Hepatocyte (in vitro differentiated cells): ENCODE measurements around the gene THEM5. TPM values are rescaled to one million over a fixed set of nuclear protein-coding genes. Genes with fewer than 3 reads are reported as not detected.

ENCODE experiments used
- DNase-seq: peaks from one replicate; pipeline ENCODE4 v3.0.0-alpha.2; 2016; ENCODE audit warnings: low spot score
- H2AFZ ChIP-seq: fragments of 200-600 bp; sonication (generic); 2 replicates; pipeline ENCODE4 v1.6.0; 2016; ENCODE audit warnings: antibody characterized with exemption, mild to moderate bottlenecking
- H3K27ac ChIP-seq: fragments of 200-600 bp; sonication (generic); 2 replicates; pipeline ENCODE4 v1.5.1; 2016; ENCODE audit warnings: mild to moderate bottlenecking
- H3K27me3 ChIP-seq: fragments of 200-600 bp; sonication (generic); 2 replicates; pipeline ENCODE4 v1.6.1; 2016
- H3K36me3 ChIP-seq: fragments of 200-600 bp; sonication (generic); replicated peaks from 2 replicates; pipeline ENCODE4 v1.5.1; 2016; ENCODE audit warnings: low read depth; ENCODE audit not compliant: insufficient read depth
- H3K4me1 ChIP-seq: fragments of 200-600 bp; sonication (generic); 2 replicates; pipeline ENCODE4 v1.5.1; 2016; ENCODE audit warnings: mild to moderate bottlenecking, moderate library complexity; ENCODE audit not compliant: insufficient read depth
- H3K4me2 ChIP-seq: fragments of 200-600 bp; sonication (generic); 2 replicates; pipeline ENCODE4 v1.6.0; 2016
- H3K4me3 ChIP-seq: fragments of 200-600 bp; sonication (generic); 2 replicates; pipeline ENCODE4 v1.5.1; 2016; ENCODE audit warnings: mild to moderate bottlenecking
- H3K79me2 ChIP-seq: fragments of 200-600 bp; sonication (generic); 2 replicates; pipeline ENCODE4 v1.6.0; 2017; ENCODE audit warnings: mild to moderate bottlenecking
- H3K9me2 ChIP-seq: fragments of 200-600 bp; sonication (generic); replicated peaks from 2 replicates; pipeline ENCODE4 v1.6.0; 2017; ENCODE audit warnings: mild to moderate bottlenecking; ENCODE audit not compliant: insufficient read depth
- H3K9me3 ChIP-seq: fragments of 200-600 bp; sonication (generic); 2 replicates; pipeline ENCODE4 v1.5.1; 2016; ENCODE audit warnings: low read depth, mild to moderate bottlenecking
- H4K20me1 ChIP-seq: fragments of 200-600 bp; sonication (generic); 2 replicates; pipeline ENCODE4 v1.6.0; 2016; ENCODE audit warnings: mild to moderate bottlenecking; ENCODE audit not compliant: insufficient read depth, poor library complexity, severe bottlenecking
- EZH2 ChIP-seq: fragments of 200-600 bp; sonication (generic); IDR thresholded peaks from 2 replicates; pipeline ENCODE4 v1.6.1; 2016; ENCODE audit warnings: antibody characterized with exemption, mild to moderate bottlenecking, borderline replicate concordance
- EZH2phosphoT487 ChIP-seq: fragments of 200-600 bp; sonication (generic); IDR thresholded peaks from one replicate; pipeline ENCODE4 v1.6.1; 2018; ENCODE audit warnings: antibody characterized with exemption, mild to moderate bottlenecking, low read depth, moderate library complexity; ENCODE audit not compliant: unreplicated experiment, severe bottlenecking
- WGBS: methylation state at CpG from one replicate; pipeline ENCODE4 v1.1.6; 2016; ENCODE audit warnings: low lambda C conversion rate; ENCODE audit errors: missing lambda C conversion rate; 5-methylcytosine and 5-hydroxymethylcytosine counted together
- polyA plus RNA-seq: library from polyadenylated mRNA; unstranded; fragments of >200 nt; fragmentation: Nextera tagmentation; extraction: Ambion mirVana; gene quantifications from 2 replicates; pipeline ENCODE4 v1.2.1, GENCODE V29; 2016
- total RNA-seq: library from RNA; depleted of rRNA; stranded (reverse); fragments of >200 nt; gene quantifications from 2 replicates; pipeline ENCODE4 v1.2.3, GENCODE V29; 2014
- TF ChIP-seq, protein P1 (sequence below): fragments of 200-600 bp; sonication (generic); IDR thresholded peaks from 2 replicates; pipeline ENCODE4 v1.5.1; 2016; ENCODE audit warnings: antibody characterized with exemption, mild to moderate bottlenecking; ENCODE audit not compliant: poor library complexity

Gene THEM5
- total and polyA plus RNA-seq, 2 experiments from 2014 or later, result 0.21 TPM; not detected in 1

- no peaks in the 10 kb centered on the region for H3K36me3 ChIP-seq
- no peak overlapping the region for H3K4me3 ChIP-seq
- DNase-seq, result no peak
- TF ChIP-seq, protein P1, sequence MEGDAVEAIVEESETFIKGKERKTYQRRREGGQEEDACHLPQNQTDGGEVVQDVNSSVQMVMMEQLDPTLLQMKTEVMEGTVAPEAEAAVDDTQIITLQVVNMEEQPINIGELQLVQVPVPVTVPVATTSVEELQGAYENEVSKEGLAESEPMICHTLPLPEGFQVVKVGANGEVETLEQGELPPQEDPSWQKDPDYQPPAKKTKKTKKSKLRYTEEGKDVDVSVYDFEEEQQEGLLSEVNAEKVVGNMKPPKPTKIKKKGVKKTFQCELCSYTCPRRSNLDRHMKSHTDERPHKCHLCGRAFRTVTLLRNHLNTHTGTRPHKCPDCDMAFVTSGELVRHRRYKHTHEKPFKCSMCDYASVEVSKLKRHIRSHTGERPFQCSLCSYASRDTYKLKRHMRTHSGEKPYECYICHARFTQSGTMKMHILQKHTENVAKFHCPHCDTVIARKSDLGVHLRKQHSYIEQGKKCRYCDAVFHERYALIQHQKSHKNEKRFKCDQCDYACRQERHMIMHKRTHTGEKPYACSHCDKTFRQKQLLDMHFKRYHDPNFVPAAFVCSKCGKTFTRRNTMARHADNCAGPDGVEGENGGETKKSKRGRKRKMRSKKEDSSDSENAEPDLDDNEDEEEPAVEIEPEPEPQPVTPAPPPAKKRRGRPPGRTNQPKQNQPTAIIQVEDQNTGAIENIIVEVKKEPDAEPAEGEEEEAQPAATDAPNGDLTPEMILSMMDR, result no peak
- TF ChIP-seq EZH2 (no peak), EZH2phosphoT487 (no peak)
- H4K20me1 ChIP-seq, result no peaks in the 10 kb centered on the region
- H3K4me2 ChIP-seq, result no peak overlapping the region
- H3K79me2 ChIP-seq, result no peaks in the 10 kb centered on the region
- H3K9me2 ChIP-seq, result no peaks in the 10 kb centered on the region
- WGBS, result 52% methylated on average over 3 of the region's 3 CpGs
- no peaks in the 10 kb centered on the region for H3K27me3 ChIP-seq
- H3K9me3 ChIP-seq, result no peaks in the 10 kb centered on the region
- no peaks in the 10 kb centered on the region for H3K4me1 ChIP-seq
- H2AFZ ChIP-seq, result no peak overlapping the region
- no peak overlapping the region for H3K27ac ChIP-seq
These were observed 15.0 kb upstream of the THEM5 start for GRCh38 chr1:151868486-151868885.

GRCh38 chr1:151867765-151868411, 14.4 kb upstream of the THEM5 start:
- no peaks in the 10 kb centered on the region for H3K36me3 ChIP-seq
- no peaks in the 10 kb centered on the region for H3K4me1 ChIP-seq
- no peaks in the 10 kb centered on the region for H3K27me3 ChIP-seq
- H3K79me2 ChIP-seq, result no peaks in the 10 kb centered on the region
- H3K9me3 ChIP-seq, result no peaks in the 10 kb centered on the region
- no peak overlapping the region for H3K27ac ChIP-seq
- DNase-seq, result no peak
- no peak overlapping the region for H3K4me2 ChIP-seq
- TF ChIP-seq EZH2 (no peak), EZH2phosphoT487 (no peak)
- TF ChIP-seq, protein P1, result no peak
- WGBS, result 88% methylated on average over 7 of the region's 7 CpGs
- no peaks in the 10 kb centered on the region for H4K20me1 ChIP-seq
- no peak overlapping the region for H3K4me3 ChIP-seq
- no peaks in the 10 kb centered on the region for H3K9me2 ChIP-seq
- H2AFZ ChIP-seq, result no peak overlapping the region

DNA sequence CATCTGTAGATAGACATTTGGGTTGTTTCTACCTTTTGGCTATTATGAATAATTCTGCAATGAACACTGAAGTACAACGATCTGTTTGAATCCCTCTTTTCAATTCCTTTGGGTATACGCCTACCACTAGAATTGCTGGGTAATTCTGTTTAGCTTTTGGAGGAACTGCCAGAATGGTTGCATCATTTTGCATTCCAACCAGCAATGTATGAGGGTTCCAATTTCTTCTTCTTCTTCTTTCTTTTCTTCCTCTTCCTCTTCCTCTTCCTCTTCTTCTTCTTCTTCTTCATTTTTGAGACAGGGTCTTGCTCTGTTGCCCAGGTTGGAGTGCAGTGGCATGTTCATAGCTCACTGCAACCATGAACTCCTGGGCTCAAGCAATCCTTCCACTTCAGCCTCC, 13.8 kb upstream of the THEM5 start:
- Histone ChIP-seq H2AFZ (no peak overlapping the region), H3K9me3 (no peaks in the 10 kb centered on the region), H3K27me3 (no peaks in the 10 kb centered on the region), H4K20me1 (no peaks in the 10 kb centered on the region), H3K79me2 (no peaks in the 10 kb centered on the region), H3K4me1 (no peaks in the 10 kb centered on the region), H3K9me2 (no peaks in the 10 kb centered on the region), H3K4me2 (no peak overlapping the region), H3K4me3 (no peak overlapping the region), H3K36me3 (no peaks in the 10 kb centered on the region), H3K27ac (no peak overlapping the region)
- 93% methylated on average over 2 of the region's 2 CpGs for WGBS
- no peak for DNase-seq
- no peak for TF ChIP-seq EZH2phosphoT487
- no peak for TF ChIP-seq EZH2
- TF ChIP-seq, protein P1, result no peak

DNA sequence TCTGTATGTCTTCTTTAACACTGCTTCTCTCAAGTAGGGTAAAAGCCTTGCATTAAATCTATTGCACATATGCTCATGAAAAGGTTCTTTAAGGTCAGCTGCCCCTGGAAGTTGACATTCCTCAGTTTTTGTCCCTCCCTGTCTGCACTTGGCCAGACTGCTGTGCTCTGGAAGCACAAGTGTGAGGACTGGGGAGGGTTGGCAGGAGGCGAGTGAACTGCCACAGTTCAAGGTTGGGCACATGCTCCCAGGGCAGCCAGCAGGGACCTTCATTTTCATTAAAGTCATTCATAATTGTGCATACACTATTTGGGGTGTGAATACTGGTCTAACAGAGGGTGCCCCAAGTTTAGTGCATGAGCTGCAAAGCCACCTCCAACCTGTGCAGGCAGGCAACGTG, 10.9 kb upstream of the THEM5 start:
- no peak overlapping the region for H2AFZ ChIP-seq
- H3K4me2 ChIP-seq, result no peak overlapping the region
- no peaks in the 10 kb centered on the region for H4K20me1 ChIP-seq
- no peak for TF ChIP-seq EZH2phosphoT487
- TF ChIP-seq, protein P1, result no peak
- TF ChIP-seq EZH2, result no peak
- no peaks in the 10 kb centered on the region for H3K79me2 ChIP-seq
- no peaks in the 10 kb centered on the region for H3K27me3 ChIP-seq
- no peaks in the 10 kb centered on the region for H3K9me2 ChIP-seq
- H3K4me1 ChIP-seq, result no peaks in the 10 kb centered on the region
- no peaks in the 10 kb centered on the region for H3K36me3 ChIP-seq
- H3K4me3 ChIP-seq, result no peak overlapping the region
- 29% methylated on average over 2 of the region's 2 CpGs for WGBS
- DNase-seq, result no peak
- H3K9me3 ChIP-seq, result no peaks in the 10 kb centered on the region
- H3K27ac ChIP-seq, result no peak overlapping the region
